ENCODE data around the gene VPS45.
"Not testable (repeated sequence)": the region's sequence is repeated elsewhere in the genome, so short reads cannot be mapped to it uniquely, and the experiment has no call there.

The VPS45 gene

DNA sequence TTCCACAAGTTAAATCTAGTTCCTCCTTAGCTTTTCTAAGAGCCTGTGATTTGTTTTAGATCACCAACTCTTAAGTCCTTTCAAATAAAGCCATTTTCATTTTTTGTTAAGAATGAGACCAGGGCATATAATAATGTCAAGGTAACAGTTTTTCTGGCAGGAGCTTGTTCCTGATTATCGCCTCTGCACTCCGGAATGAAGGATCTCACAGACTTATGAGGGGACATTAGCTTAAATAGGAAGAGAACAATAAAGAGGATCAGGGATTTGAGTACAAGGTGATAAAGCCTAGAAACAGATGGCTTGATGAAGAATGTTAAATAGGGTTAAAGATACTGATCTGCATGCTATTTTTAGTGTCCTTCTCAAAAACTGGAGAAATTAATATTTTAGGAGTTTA lies 43.4 kb upstream of the VPS45 start:
- no peaks in the 10 kb centered on the region for H3K9me3 ChIP-seq
- TF ChIP-seq, protein P1, sequence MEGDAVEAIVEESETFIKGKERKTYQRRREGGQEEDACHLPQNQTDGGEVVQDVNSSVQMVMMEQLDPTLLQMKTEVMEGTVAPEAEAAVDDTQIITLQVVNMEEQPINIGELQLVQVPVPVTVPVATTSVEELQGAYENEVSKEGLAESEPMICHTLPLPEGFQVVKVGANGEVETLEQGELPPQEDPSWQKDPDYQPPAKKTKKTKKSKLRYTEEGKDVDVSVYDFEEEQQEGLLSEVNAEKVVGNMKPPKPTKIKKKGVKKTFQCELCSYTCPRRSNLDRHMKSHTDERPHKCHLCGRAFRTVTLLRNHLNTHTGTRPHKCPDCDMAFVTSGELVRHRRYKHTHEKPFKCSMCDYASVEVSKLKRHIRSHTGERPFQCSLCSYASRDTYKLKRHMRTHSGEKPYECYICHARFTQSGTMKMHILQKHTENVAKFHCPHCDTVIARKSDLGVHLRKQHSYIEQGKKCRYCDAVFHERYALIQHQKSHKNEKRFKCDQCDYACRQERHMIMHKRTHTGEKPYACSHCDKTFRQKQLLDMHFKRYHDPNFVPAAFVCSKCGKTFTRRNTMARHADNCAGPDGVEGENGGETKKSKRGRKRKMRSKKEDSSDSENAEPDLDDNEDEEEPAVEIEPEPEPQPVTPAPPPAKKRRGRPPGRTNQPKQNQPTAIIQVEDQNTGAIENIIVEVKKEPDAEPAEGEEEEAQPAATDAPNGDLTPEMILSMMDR (IDR thresholded peaks at IDR 0.05; ENCODE audit: low read depth, low read length), result no peak
- no peak overlapping the region for H3K4me3 ChIP-seq (ENCODE audit: low read depth, low read length)
- no peak for DNase-seq
- no peaks in the 10 kb centered on the region for H3K36me3 ChIP-seq
- no peaks in the 10 kb centered on the region for H3K4me1 ChIP-seq
- no peaks in the 10 kb centered on the region for H3K27me3 ChIP-seq

DNA sequence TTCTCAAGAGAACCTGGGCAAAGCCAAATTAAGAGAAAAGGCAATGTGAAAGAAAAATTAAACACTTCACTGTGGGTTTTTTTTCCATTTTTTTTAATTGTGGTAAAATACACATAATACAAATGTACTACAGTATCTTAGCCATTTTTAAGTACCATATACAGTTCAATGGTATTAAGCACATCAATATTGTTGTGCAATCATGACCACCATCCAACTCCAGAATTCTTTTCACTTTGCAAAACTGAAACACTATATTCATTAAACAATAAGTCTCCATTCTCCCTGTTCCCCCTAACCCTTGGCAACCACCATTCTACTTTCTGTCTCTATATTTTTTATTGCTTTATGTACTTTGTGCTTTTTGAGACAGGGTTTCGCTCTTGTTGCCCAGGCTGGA lies 39.3 kb upstream of the VPS45 start:
- Histone ChIP-seq H3K4me3 (ENCODE audit: low read depth, low read length) (no peak overlapping the region), H3K4me1 (no peaks in the 10 kb centered on the region), H3K9me3 (no peaks in the 10 kb centered on the region), H3K36me3 (no peaks in the 10 kb centered on the region), H3K27me3 (no peaks in the 10 kb centered on the region)
- TF ChIP-seq, protein P1 (IDR thresholded peaks at IDR 0.05; ENCODE audit: low read depth, low read length), result no peak
- no peak for DNase-seq

DNA sequence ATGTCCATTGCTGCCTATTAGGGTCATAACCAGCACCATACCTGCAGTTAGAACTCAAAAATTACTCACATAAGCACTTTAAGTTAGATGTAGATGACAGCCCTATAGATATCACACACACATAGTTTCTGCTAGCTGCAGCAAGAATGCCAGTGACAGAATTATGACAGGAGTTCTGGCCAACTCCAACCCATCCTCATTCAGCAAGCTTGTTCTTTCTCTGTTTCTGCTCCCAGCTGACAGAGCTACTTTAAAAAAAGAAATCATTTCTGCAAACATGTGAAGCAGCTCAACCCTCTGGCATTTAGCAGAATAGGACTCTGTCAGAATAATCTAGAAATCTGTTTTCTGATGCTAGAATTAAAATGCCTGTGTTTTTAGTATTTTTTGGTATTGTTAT lies 33.2 kb upstream of the VPS45 start:
- TF ChIP-seq, protein P1 (IDR thresholded peaks at IDR 0.05; ENCODE audit: low read depth, low read length), result no peak
- Histone ChIP-seq H3K9me3 (no peaks in the 10 kb centered on the region), H3K4me3 (ENCODE audit: low read depth, low read length) (no peak overlapping the region), H3K4me1 (no peaks in the 10 kb centered on the region), H3K27me3 (no peaks in the 10 kb centered on the region), H3K36me3 (no peaks in the 10 kb centered on the region)
- no peak for DNase-seq

DNA sequence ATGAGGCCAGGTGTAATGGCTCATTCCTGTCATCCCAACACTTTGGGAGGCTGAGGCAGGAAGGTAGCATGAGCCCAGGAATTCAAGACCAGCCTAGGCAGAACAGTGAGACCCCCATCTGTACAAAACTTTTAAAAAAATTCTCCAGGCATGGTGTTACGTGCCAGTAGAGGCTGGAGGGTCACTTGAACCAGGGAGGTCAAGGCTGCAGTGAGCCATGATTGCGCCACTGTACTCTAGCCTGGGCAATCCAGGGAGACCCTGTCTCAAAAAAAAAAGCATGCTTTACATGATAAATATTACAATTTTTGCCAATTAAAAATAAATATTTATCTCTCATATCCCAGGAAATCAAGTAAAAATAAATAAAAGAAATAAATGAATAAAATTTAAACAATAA lies 17.6 kb upstream of the VPS45 start:
- DNase-seq, result no peak
- no peaks in the 10 kb centered on the region for H3K4me1 ChIP-seq
- H3K27me3 ChIP-seq, result no peaks in the 10 kb centered on the region
- no peak overlapping the region for H3K4me3 ChIP-seq (ENCODE audit: low read depth, low read length)
- TF ChIP-seq, protein P1 (IDR thresholded peaks at IDR 0.05; ENCODE audit: low read depth, low read length), result no peak
- H3K9me3 ChIP-seq, result no peaks in the 10 kb centered on the region
- H3K36me3 ChIP-seq, result no peaks in the 10 kb centered on the region

DNA sequence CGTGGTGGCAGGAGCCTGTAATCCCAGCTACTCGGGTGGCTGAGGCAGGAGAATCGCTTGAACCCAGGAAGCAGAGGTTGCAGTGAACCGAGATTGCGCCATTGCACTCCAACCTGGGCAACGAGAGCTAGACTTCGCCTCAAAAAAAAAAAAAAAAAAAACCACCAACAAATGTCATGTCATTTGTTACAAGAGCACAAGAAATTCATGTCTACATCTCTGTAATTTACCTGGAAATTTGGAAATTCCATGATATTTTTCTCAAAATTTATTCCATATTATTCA lies 16.5 kb upstream of the VPS45 start:
- TF ChIP-seq, protein P1 (IDR thresholded peaks at IDR 0.05; ENCODE audit: low read depth, low read length), result no peak
- Histone ChIP-seq H3K9me3 (no peaks in the 10 kb centered on the region), H3K27me3 (no peaks in the 10 kb centered on the region), H3K4me1 (no peaks in the 10 kb centered on the region), H3K4me3 (ENCODE audit: low read depth, low read length) (no peak overlapping the region), H3K36me3 (no peaks in the 10 kb centered on the region)
- no peak for DNase-seq

DNA sequence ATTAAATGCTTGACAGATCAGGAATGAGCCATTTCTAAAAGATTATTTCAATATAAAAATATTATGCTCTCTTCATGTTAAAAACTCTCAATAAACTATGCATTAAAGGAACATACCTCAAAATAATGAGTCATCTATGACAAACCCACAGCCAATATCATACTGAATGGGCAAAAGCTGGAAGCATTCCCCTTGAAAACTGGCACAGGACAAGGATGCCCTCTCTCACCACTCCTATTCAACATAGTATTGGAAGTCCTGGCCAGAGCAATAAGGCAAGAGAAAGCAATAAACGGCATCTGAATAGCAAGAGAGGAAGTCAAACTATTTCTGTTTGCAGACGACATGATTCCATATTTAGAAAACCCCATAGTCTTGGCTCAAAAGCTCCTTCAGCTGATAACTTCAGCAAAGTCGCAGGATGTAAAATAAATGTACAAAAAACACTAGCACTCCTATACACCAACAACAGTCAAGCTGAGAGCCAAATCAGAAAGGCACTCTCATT lies 15.6 kb upstream of the VPS45 start:
- not testable (repeated sequence) for H3K36me3 ChIP-seq; H3K4me3 ChIP-seq (ENCODE audit: low read depth, low read length); H3K9me3 ChIP-seq; H3K4me1 ChIP-seq; H3K27me3 ChIP-seq; DNase-seq

DNA sequence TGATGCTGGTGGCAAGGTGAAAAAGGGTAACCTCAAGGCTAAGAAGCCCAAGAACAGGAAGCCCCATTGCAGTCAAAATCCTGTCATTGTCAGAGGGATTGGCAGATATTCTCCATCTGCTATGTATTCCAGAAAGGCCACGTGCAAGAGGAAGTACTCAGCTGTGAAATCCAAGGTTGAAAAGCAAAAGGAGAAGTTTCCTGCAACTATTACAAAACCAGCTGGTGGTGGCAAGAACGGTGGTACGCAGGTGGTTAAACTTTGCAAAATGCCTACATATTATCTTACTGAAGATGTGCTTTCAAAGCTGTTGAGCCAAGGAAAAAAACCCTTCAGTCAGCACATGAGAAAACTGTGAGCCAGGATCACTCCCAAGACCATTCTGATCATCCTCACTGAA lies 13.7 kb upstream of the VPS45 start:
- Histone ChIP-seq H3K4me3 (ENCODE audit: low read depth, low read length) (no peak overlapping the region), H3K9me3 (no peaks in the 10 kb centered on the region), H3K36me3 (no peaks in the 10 kb centered on the region), H3K4me1 (no peaks in the 10 kb centered on the region), H3K27me3 (no peaks in the 10 kb centered on the region)
- no peak for DNase-seq
- TF ChIP-seq, protein P1 (IDR thresholded peaks at IDR 0.05; ENCODE audit: low read depth, low read length), result no peak

DNA sequence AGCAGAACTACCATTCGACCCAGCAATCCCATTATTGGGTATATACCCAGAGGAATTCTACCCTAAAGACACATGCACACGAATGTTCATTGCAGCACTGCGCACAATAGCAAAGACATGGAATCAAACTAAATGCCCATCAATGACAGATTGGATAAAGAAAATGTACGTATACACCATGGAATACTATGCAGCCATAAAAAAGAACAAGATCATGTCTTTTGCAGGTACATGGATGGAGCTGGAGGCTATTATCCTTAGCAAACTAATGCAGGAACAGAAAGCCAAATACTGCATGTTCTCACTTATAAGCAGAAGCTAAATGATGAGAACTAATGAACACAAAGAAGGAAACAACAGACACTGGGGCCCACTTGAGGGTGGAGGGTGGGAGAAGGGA lies 12.1 kb upstream of the VPS45 start:
- H3K4me1 ChIP-seq; H3K9me3 ChIP-seq; H3K36me3 ChIP-seq; H3K27me3 ChIP-seq; H3K4me3 ChIP-seq (ENCODE audit: low read depth, low read length); DNase-seq: not testable (repeated sequence)

Data from BE2C (cell line).